Astrocyte (in vitro differentiated cells and primary cell): Measurements from ENCODE around the gene LDLRAD4.

Source experiments
- EZH2 ChIP-seq: IDR thresholded peaks from 2 replicates; pipeline ENCODE4 v1.6.1; 2012; ENCODE audit warnings: mild to moderate bottlenecking, low read length, inconsistent platforms; ENCODE audit not compliant: insufficient read depth
- TF ChIP-seq, protein P1 (sequence below): IDR thresholded peaks from 2 replicates; pipeline ENCODE4 v1.5.1; 2011; ENCODE audit warnings: low read depth, mild to moderate bottlenecking, inconsistent platforms, low read length, moderate library complexity; ENCODE audit not compliant: insufficient read depth

DNA sequence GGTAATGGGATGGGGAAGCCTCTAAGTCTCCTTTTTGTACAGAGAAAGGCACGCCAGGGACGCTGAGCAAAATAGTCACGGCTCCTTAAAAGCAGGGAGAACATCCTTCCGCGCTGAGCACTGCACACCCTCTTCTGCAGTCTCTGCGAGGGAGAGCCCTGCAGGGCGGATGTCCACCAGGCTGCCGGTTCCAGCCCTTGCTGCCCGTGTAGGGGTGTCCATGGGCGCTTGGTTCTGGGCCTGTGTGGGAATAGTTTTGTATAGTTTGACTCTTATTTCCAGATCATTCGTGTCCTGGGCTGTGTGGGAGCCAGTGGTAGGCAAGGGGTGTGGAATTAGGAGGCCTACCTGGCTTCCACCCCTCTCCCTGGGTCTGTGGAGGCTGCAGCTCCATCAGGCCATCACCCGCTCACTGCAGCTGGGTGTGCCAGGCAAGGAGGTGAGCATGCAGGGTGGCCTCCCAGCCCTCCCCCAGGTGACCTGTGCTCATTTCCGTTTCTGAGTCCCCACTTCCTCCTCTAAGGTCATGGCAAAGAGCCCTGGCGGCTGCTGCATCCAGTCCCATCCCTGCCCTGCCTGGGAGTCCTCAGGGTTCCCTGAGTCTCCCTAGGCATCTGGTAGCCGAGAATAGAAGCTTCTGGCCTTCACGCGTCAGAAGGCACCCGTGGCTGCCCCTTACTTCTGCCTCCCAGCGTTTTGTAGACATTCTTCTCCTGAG is 202.6 kb downstream of the LDLRAD4 start:
- TF ChIP-seq, protein P1, sequence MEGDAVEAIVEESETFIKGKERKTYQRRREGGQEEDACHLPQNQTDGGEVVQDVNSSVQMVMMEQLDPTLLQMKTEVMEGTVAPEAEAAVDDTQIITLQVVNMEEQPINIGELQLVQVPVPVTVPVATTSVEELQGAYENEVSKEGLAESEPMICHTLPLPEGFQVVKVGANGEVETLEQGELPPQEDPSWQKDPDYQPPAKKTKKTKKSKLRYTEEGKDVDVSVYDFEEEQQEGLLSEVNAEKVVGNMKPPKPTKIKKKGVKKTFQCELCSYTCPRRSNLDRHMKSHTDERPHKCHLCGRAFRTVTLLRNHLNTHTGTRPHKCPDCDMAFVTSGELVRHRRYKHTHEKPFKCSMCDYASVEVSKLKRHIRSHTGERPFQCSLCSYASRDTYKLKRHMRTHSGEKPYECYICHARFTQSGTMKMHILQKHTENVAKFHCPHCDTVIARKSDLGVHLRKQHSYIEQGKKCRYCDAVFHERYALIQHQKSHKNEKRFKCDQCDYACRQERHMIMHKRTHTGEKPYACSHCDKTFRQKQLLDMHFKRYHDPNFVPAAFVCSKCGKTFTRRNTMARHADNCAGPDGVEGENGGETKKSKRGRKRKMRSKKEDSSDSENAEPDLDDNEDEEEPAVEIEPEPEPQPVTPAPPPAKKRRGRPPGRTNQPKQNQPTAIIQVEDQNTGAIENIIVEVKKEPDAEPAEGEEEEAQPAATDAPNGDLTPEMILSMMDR = no peak
- no peak for TF ChIP-seq EZH2
